Liver (tissue), 9 donors: Measurements from ENCODE around the gene CFAP74. TPM values are rescaled to one million over a fixed set of nuclear protein-coding genes. Genes with fewer than 3 reads are reported as not detected.

ENCODE experiments used
- DNase-seq: peaks from one replicate; pipeline ENCODE4 v3.0.0-alpha.2; 2017; ENCODE audit warnings: low spot score
- H3K27ac ChIP-seq, 2 donors: one replicate each; pipeline ENCODE4 v1.7.0; 2013; ENCODE audit warnings: inconsistent platforms in 2 of 2, low read length in 2 of 2, control low read depth in 1 of 2, low read depth in 1 of 2, mild to moderate bottlenecking in 1 of 2
- H3K27me3 ChIP-seq, 4 donors: one replicate each; pipeline versions ENCODE4 v1.6.1 to v1.7.0; 2013; ENCODE audit warnings: low read length in 3 of 4, inconsistent platforms in 1 of 4, mild to moderate bottlenecking in 1 of 4, moderate library complexity in 1 of 4; ENCODE audit not compliant: control insufficient read depth in 4 of 4, insufficient read depth in 4 of 4
- H3K36me3 ChIP-seq, 4 donors: one replicate each; pipeline versions ENCODE4 v1.6.1 to v1.7.0; 2013; ENCODE audit warnings: low read length in 3 of 4, mild to moderate bottlenecking in 3 of 4, low read depth in 1 of 4, moderate library complexity in 1 of 4; ENCODE audit not compliant: control insufficient read depth in 4 of 4, insufficient read depth in 3 of 4
- H3K4me1 ChIP-seq, 4 donors: one replicate each; pipeline versions ENCODE4 v1.6.1 to v1.7.0; 2013; ENCODE audit warnings: low read length in 3 of 4, mild to moderate bottlenecking in 3 of 4, moderate library complexity in 1 of 4; ENCODE audit not compliant: control insufficient read depth in 4 of 4, insufficient read depth in 4 of 4
- H3K4me3 ChIP-seq, 3 donors: one replicate each; pipeline versions ENCODE4 v1.6.1 to v1.7.0; 2013; ENCODE audit warnings: low read length in 3 of 3, control low read depth in 1 of 3, low read depth in 1 of 3, mild to moderate bottlenecking in 1 of 3
- H3K9ac ChIP-seq, 2 donors: one replicate each; pipeline ENCODE4 v1.7.0; 2013; ENCODE audit warnings: low read length in 2 of 2, mild to moderate bottlenecking in 2 of 2, moderate library complexity in 2 of 2, control low read depth in 1 of 2, low read depth in 1 of 2
- H3K9me3 ChIP-seq, 4 donors: one replicate each; pipeline versions ENCODE4 v1.6.1 to v1.7.0; 2013; ENCODE audit warnings: low read length in 3 of 4; ENCODE audit not compliant: control insufficient read depth in 4 of 4
- ATF3 ChIP-seq: IDR thresholded peaks from 2 replicates; pipeline ENCODE4 v1.6.1; 2016; ENCODE audit warnings: antibody characterized with exemption
- CTCF ChIP-seq: fragments of 150-350 bp; IDR thresholded peaks from 2 replicates; pipeline ENCODE4 v1.5.1; 2017; ENCODE audit warnings: improper control_type of control experiment, low read depth, low read length; ENCODE audit not compliant: missing input control
- EGR1 ChIP-seq, 2 donors: IDR thresholded peaks; 2 replicates each; pipeline ENCODE4 v1.6.1; 2016 to 2018; ENCODE audit warnings: antibody characterized with exemption in 2 of 2, low read depth in 2 of 2
- FOXA1 ChIP-seq: IDR thresholded peaks from 2 replicates; pipeline ENCODE4 v1.6.1; 2016; ENCODE audit warnings: antibody characterized with exemption
- GABPA ChIP-seq, 2 donors: IDR thresholded peaks in 1 of 2; conservative IDR thresholded peaks in 1 of 2; 2 replicates each; pipeline ENCODE4 v1.6.1; 2016; ENCODE audit warnings: antibody characterized with exemption in 2 of 2, mild to moderate bottlenecking in 1 of 2, moderate library complexity in 1 of 2
- HNF4A ChIP-seq, 2 donors: conservative IDR thresholded peaks; 2 replicates each; pipeline ENCODE4 v1.6.1; 2016; ENCODE audit warnings: antibody characterized with exemption in 2 of 2, mild to moderate bottlenecking in 2 of 2
- HNF4G ChIP-seq: IDR thresholded peaks from 2 replicates; pipeline ENCODE4 v1.6.1; 2016; ENCODE audit warnings: antibody characterized with exemption
- JUND ChIP-seq, 2 donors: IDR thresholded peaks; 2 replicates each; pipeline ENCODE4 v1.6.1; 2016; ENCODE audit warnings: antibody characterized with exemption in 2 of 2
- MAX ChIP-seq: IDR thresholded peaks from 2 replicates; pipeline ENCODE4 v1.6.1; 2016; ENCODE audit warnings: antibody characterized with exemption
- NR2F2 ChIP-seq: IDR thresholded peaks from 2 replicates; pipeline ENCODE4 v1.6.1; 2016; ENCODE audit warnings: antibody characterized with exemption
- RAD21 ChIP-seq, 2 donors: IDR thresholded peaks; 2 replicates each; pipeline ENCODE4 v1.6.1; 2016; ENCODE audit warnings: antibody characterized with exemption in 2 of 2, mild to moderate bottlenecking in 2 of 2
- SP1 ChIP-seq: IDR thresholded peaks from 2 replicates; pipeline ENCODE4 v1.6.1; 2018; ENCODE audit warnings: antibody characterized with exemption, mild to moderate bottlenecking
- YY1 ChIP-seq: IDR thresholded peaks from 2 replicates; pipeline ENCODE4 v1.6.1; 2016; ENCODE audit warnings: antibody characterized with exemption, mild to moderate bottlenecking
- ZBTB33 ChIP-seq: IDR thresholded peaks from 2 replicates; pipeline ENCODE4 v1.6.1; 2016; ENCODE audit warnings: antibody characterized with exemption
- WGBS: extraction: QIAGEN DNeasy Blood & Tissue Kit; methylation state at CpG from one replicate; pipeline ENCODE4 v1.1.7; 2013; 5-methylcytosine and 5-hydroxymethylcytosine counted together
- polyA plus RNA-seq, 2 donors: library from polyadenylated mRNA; stranded (reverse) in 1 of 2; unstranded in 1 of 2; fragments of 200-250 nt in 1 of 2; fragments of >200 nt in 1 of 2; fragmentation: Nextera tagmentation in 1 of 2; extraction: Ambion mirVana in 1 of 2; gene quantifications; one replicate each; pipeline versions ENCODE4 v1.2.1 to v1.2.3, GENCODE V29; 2013 to 2015
- total RNA-seq, 2 donors: library from RNA; depleted of rRNA; stranded (reverse); fragments of >200 nt; gene quantifications; one replicate each; pipeline ENCODE4 v1.2.3, GENCODE V29; 2014
- donor health status: healthy.
- donor health status: healthy.
- donor health status: healthy.
- donor health status: healthy.
- donor health status: healthy.

CFAP74 gene
- total and polyA plus RNA-seq, 4 donors = under 0.01 to 0.31 TPM; not detected in 2

GRCh38 chr1:1985375-1986050 is 18.1 kb downstream of the CFAP74 start (continued):
- TF ChIP-seq ZBTB33 (no peak), HNF4G (no peak), RAD21 (IDR thresholded peaks at IDR 0.05) (no peak), ATF3 (no peak), NR2F2 (no peak), HNF4A (conservative IDR thresholded peaks at IDR 0.05) (no peak)

GRCh38 chr1:1984560-1985070 is 19.0 kb downstream of the CFAP74 start:
- Histone ChIP-seq H3K27ac (no peak overlapping the region), H3K4me3 (no peak overlapping the region), H3K36me3 (no peaks in the 10 kb centered on the region), H3K9me3 (no peaks in the 10 kb centered on the region), H3K27me3 (no peaks in the 10 kb centered on the region), H3K9ac (no peak overlapping the region), H3K4me1 (peaks cover 0 to 2% (median 0%) of the 10 kb centered on the region in 4 donors)
- no peak for DNase-seq
- TF ChIP-seq NR2F2 (no peak), SP1 (no peak), FOXA1 (no peak), GABPA (IDR thresholded peaks at IDR 0.05 in 1 of 2, conservative IDR thresholded peaks at IDR 0.05 in 1 of 2) (no peak), CTCF (no peak), ZBTB33 (no peak), RAD21 (IDR thresholded peaks at IDR 0.05) (no peak), YY1 (no peak), EGR1 (IDR thresholded peaks at IDR 0.05; ENCODE audit: low read depth in 2 of 2) (no peak), MAX (no peak), JUND (IDR thresholded peaks at IDR 0.05) (no peak)
- WGBS = 86% methylated on average over 17 of the region's 17 CpGs
